Left hindlimb (tissue), 1 donor: Measurements from ENCODE around the gene VSIG1.

ENCODE experiments used
- DNase-seq: peaks from one replicate; pipeline ENCODE4 v3.0.0-alpha.2; 2018

Gene VSIG1

DNA sequence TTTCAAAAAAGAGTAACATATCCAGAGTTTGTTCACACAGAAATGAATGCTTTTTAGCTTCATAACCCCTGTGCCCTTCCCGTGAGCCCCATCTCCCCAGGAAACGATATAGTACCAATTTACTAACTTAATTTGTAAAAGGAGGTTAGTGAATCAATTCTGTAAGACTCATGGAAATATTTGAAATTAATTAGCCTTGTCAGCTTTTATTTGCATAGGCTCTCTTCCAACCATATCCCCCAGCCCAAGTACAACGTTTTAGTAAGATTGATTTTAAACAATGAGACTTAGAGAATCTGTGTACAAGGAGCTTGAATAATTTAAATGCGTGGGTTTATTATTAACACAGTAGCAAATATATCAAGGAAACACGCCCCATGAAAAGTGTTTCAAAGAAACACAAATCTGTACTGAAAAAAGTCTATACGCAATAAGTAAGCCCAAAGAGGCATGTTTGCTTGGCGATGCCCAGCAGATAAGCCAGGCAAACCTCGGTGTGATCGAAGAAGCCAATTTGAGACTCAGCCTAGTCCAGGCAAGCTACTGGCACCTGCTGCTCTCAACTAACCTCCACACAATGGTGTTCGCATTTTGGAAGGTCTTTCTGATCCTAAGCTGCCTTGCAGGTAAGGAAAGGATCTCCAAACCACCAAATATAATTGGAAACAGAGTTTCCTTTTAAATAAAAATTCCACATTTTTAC lies at the start of gene VSIG1:
TSS of gene VSIG1 (plus strand) at position 512 of the 703 bp plus-strand sequence. CDS start at position 578, 66 bp downstream.
- DNase-seq, result no peak

DNA sequence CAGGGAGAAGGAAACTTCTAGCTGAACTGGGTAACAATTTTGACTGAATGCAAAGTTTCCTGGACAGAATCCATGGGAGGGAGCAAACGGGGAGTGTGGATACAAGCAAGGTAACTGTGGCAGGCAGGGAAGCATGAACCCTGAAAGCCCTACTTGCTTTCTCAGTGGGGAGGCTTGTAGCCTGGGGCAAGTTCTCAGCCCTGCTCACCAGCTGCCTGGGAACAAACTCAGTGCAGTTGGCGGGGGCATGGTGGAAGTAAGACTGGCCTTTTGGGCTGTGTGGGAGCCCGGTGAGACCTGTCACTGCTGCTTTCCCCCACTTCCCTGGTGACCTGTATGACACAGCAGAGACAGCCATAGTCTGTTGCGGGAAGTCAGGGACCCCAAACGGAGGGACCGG lies 48.7 kb upstream of the VSIG1 start:
- no peak for DNase-seq

DNA sequence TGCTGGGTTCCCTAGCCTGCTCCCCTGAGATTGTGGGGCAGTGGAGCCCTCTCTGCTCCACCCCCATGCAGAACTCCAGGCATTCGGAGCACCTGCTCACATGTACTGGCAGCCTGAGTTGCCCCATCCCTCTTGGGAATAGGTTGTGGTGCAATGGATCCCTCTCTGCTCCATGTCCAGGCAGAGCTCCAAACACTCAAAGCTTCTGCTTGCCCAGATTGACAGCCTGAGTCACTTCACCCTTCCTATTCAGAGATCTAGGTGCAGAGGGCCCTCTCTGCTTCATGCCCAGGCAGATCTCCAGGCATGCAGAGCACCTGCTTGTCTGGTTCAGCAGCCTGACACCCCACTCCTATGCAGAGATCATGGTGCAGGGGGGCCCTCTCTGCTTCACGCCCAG lies 44.1 kb upstream of the VSIG1 start:
- no peak for DNase-seq

DNA sequence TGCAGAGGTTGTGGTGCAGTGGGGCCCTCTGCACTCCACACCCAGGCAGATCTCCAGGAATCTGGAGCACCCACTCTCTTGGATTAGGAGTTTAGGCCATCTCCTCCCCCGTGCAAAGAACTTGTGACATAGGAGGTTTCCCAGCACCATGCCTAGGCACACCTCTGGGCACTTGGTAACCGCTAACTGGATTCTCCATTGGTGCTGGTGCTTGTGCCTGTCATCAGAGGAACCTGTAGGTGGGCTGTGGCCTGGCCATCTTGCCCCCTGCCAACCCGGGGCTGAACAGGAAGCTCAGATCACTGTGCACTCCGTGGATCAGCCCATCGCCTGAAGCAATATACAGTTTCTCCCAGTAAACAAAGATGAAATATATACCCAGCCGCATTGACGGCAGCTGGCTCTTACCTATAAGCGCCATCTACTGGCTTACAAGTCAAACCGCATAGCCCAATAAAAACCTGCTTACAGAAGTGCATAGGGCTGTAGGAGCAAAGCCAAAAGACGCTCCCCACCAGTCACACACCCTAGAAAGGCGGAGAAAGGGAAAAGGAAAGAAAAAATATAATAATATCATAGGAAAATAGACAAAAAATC lies 43.5 kb upstream of the VSIG1 start:
- no peak for DNase-seq

DNA sequence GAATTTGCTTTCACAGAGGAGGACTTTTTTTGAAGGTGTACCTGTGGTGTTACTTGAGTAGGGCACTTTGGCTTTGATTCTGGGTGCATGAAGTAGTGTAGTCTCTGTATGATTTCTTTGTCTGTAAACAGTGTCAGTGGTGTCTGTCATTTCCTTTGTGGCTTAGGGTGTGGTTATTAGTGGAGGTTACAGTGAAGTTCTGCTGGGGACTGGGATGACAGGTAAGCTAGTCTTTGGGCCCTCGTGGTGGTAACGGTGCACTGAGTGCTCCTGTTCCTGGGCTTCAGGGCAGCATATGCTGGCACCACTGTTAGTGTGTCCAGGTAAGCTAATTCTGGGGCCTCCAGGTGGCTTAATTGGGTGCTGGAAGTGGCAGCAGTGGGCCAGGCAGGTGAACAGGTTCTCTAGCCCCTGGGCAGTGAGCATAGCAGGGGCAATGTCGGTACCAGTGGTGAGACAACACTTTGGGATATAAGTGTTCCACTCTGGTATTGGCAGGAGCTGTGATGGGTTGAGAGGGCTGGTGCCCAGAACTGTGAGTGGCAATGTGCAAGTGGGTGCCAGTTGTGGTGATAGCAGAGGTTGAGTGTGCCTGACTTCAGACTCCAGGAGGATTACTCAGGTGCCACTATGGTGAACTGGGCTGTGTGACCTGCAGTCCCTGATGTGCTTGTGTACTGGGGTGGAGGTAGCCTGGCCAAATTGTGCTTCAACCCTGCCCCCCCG lies 26.0 kb upstream of the VSIG1 start:
- no peak for DNase-seq

DNA sequence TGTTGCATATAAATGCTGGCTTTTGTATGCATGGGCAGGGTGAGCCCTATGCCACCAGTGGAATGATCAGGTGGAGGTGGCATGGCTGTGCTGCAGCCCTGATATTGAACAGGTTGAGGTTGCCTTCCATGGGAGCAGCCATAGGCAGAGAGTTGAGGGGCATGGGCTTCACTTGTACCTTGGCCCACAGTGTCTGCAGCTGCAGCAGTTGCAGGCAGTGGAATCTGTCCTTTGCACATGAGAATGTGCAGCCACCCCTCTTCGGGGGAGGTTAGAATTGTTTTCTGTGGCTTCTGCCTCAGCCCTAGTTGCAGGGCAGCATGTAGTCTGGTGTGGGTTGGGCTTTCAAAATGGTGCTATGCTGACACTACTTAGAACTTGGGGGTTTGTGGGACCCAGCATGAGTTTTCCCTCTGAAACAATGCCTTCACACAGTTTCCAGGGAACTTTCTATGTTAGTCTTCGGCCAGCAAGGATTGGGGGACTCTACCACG lies 25.4 kb upstream of the VSIG1 start:
- DNase-seq, result no peak

DNA sequence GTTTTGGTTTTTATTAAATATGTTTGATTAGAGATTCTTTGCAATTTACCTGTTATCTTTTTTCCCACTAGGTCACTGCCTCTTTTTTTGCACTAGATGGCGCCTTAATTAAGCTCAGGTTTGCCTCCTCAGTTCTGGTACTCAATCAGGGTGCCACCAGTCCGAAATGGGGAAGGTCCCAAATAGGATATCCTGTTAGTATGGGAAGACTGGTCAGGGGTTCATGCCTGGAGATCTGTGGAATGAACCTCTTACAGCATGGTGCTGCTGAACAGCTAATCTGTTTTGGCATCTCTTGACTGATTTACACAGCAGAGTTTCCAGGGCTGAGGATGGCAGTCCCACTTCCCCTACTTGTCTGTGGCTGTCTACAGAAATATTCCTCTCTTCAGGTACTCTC lies 24.2 kb upstream of the VSIG1 start:
- no peak for DNase-seq

DNA sequence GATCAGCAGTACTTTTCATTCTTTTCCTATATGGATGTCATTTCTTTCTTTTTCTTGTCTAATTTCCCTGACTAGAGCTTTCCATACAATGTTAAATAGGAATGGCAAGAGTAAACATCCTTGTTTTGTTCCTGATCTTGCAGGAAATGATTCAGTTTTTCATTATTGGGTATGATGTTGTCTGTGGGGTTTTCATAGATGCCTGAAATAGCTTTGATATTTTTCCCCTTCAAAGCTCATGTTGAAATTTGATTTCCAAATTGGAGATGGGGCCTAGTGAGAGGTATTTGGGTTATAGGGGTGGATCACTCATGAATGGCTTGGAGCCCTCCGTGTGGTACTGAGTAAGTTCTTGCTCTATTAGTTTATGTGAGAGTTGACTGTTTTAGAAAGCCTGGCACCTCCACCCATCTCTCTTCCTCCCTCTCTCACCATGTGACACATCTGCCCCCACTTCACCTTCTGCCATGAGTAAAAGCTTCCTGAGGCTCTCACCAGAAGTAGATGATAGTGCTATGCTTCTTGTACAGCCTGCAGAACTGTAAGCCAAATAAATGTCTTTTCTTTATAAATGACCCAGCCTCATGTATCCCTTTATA lies 22.3 kb upstream of the VSIG1 start:
- DNase-seq, result no peak

DNA sequence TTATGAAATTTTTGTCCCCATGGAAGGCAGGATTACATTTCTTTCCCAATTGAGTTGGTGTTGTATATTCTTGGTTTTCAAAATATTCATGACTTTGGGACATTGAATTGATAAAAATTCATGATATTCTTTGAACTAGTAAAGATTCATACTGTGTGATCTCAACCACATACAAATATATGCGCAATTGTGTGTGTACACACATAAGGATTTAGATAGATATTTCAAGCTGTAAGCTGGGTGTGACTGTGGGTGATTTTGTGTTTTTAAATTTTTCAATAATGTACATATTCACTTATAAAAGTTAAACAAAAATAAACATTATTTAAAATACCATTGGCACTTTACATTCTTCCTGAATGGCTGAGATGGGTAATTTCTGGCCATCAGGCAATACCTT lies 19.5 kb upstream of the VSIG1 start:
- no peak for DNase-seq

DNA sequence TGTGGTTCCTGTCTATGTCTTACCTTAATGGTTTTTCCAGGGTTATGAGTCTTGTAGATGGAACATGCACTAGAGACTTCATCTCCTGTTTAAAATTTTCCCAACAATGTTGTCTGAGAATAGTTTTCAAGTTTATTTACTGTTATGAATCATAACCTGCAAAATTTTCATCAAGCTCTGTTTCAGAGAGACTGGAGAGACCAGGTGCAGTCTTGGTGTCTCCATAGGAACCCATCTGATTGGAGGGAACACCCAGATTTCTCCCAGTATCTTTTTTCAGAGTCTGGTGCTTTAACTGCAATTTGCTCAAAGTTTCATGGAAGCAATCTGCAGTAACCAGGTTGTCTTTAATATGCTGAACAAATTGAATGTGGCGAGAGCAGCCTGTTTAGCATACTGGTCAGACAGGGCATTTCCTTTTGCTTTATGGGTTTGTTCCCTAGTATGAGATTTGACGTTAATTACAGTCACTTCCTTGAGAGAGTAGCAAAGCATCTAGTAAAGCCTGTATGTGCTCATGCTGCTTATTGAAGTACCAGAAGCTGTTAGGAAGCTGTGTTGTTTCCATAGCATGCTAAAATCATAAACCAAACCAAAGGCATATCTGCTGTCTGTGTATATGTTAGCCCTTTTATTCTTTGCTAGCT lies 18.8 kb upstream of the VSIG1 start:
- DNase-seq, result no peak

DNA sequence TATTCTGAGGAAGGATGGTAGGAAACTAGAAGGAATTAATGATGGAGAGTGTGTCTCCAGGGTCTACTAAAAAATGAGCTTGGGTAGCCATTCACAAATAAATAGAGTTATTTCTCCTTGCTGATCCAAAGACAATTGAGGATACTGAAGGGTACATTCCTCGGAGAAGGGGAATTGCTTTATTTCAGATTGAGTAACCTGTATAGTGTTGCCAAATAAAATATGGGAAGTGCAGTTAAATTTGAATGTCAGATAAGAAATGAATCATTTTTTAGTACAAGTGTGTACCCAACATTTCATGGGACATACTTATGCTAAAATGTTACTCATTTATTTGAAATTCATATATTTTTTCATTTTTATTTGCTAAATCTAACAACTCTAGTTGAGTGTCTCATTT lies 16.0 kb upstream of the VSIG1 start:
- no peak for DNase-seq

DNA sequence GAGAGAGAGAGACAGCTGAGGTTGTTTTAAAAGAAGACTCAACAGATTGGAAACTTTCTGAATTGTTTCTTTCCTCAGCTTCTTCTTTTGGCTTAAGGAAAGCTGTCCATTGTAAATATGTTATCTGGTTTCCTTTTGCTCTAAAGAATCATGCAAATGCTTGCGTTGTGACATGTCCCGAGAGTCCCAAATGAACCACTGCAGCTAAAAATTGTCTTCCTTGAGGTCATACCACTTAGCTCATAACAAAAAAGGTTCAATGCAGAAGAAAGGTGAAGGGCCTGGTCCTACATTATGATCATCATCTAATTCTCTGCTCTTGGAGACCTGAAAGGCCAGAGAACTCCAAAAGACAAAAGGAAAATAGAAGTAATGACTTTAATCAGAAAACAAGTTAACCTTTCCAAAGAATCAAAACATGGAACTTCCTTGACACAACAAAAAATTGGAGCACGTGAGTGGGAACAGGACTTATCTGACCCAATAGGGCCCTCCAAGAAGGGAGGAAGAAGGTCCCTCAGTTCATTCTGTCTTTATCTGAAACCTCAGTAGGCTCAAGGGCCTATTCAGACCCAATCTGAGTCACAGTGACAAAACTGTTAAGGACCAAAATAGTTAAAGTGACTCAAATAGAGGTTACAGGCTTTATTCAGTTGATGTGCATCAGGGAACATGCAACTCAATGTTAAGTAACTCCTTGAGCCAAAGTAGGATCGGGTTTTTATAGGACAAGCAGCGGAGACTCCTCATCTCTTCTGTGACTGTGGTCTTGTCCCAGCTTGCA lies 14.7 kb upstream of the VSIG1 start:
- DNase-seq, result no peak

DNA sequence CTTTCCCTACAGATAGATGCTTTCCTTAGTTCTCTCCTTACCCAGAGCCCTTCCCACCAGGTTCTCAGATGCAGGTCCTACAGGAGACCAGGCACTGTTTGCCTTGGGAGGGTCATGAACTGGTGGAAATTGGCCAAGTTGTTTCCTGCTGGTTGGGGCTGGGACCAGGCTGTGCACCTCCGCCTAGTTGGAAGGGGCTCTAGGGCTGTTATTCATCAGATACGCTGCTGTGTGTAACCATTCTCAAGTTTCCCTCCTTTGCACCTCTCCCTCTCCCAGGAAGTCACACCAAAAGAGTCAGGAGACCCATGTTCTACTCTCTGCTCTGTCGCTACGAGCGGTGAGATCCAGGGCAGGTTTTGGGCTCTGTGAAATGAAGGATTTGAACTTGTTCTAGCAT lies 11.9 kb upstream of the VSIG1 start:
- no peak for DNase-seq

DNA sequence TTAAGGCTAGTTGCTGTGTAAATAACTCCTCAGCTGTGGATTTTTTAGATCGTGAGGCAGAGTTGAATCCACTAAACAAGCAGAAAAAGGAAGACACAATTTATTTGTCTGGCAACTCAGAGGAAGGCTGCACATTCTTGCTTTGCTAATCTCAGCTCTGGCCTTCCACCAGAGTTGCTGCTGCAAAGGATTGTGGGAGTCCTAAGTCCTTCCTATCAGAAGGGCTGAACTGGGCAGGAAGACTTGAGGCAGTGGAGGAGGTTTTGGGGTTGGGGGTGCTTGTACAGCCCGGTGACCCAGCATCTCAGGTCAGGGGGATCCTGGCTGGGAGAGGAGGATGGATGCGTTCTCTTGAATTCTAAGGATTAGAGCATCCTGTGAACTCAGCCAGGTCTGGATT lies 11.0 kb upstream of the VSIG1 start:
- no peak for DNase-seq

DNA sequence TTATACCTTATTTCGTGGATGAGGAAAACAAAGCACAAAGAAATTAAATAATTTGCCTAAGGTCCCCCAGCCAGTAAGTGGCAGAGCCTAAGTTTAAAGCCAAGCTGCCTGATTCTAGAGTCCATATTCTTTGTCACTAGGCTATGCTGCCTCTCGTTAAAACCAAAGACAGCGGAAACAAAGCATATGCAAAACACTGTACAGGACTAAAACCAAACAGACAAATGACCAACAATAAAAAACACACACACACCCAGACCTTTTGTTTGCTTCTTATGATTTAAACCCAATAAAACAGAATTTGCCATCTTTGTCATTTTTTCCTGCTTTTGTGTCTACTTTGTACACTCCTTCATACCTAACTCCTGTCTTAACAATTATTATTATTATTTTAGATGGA lies 10.1 kb upstream of the VSIG1 start:
- no peak for DNase-seq

DNA sequence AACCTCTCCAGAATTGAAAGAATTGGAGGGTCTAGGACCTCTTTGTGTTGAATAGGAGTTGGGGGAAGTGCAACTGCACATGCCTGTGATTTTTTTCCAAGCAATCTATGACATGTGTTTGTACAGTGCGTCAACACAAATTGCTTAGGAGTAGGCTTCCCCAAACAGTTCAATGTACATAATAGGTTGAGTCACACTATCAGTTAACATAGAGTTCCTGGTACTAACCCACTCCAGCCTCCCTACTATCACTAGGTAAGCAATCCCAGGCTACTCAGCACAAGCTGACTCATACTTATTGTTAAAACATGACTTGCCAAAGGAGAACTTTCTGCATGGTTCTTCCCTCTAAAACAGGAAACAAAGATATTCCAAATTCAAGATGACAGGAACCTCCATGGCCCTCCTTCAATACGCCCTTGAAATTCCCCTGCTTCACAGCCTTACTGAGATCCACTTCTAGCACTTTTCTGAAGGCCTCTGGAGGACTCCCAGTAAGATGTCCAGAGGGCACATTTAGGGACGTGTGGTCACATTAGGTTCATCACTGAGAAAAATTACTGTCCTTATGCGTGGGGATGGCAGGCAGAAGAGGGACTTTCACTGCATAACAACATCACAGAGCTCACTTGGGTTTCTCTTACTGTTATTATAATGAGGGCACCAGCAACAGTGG lies 8.4 kb upstream of the VSIG1 start:
- DNase-seq, result no peak

DNA sequence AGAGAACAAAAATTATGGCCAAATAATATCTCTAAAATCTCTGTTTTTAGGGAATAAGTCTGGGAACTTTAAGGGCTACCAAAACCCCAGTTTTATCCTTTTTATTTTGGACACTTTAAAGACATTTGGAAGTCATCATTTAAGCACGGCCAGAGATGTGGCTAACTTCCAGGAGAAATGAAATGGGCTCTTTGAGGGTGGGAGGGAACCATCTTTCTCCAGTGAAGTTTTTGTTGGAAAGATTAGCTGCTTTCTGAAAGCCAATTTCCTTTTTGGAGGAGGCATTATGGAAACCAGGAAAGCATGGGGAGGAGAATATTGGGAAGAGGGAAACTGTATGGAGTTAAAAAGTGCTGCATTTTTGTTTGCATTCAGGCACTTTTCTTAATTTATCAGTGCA lies 4.8 kb downstream of the VSIG1 start:
- no peak for DNase-seq

DNA sequence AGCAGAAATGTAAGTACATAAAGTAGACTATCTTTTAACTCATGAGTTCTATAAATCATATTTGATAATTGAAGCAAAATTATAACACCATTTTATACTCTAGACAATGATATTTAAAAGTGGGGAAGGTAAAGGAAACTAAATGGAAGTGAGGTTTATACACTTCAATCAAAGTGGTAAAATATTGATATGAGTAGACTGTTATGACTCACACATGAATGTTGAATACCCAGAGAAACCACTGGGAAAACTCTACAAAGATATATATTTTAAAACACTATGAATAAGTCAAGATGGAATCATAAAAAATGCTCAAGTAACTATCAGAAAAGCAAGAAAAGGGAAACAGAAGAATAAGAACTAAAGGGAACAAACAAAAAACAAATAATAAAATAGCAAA lies 8.4 kb downstream of the VSIG1 start:
- DNase-seq, result no peak

DNA sequence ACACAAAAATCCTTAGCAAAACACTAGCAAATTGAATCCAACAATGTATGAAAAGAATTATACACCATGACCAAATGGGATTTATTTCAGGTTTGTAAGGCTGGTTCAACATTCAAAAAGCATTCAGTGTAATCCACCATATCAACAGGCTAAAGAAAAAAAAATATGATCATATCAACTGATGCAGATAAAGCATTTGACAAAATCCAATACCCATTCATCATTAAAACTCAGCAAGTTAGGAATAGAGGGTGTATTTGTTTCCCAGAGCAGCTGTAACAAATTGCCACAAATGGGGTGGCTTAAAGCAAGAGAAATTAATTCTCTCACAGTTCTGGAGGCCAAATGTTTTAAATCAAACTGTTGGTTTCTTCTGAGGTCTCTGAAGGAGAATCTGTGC lies 10.7 kb downstream of the VSIG1 start:
- DNase-seq, result no peak

DNA sequence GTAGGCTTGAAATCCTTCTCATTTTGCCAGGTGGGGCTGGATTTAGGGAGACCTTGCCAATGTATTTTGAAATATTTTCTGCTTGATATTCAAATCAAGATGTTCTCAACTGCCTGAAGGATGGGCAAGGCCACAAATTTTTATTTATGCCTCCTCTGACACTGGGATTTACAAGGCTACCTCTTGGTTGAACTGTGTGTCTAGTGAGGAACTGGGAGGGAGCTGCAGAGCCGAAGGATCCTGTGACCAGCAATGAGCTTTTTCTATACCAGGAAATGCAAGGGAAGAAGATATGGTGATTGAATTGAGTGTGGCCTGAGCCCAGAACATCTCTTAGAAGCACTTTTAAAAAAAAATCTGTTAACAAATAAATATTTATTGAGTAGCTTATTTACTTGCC lies 14.9 kb downstream of the VSIG1 start:
- no peak for DNase-seq

DNA sequence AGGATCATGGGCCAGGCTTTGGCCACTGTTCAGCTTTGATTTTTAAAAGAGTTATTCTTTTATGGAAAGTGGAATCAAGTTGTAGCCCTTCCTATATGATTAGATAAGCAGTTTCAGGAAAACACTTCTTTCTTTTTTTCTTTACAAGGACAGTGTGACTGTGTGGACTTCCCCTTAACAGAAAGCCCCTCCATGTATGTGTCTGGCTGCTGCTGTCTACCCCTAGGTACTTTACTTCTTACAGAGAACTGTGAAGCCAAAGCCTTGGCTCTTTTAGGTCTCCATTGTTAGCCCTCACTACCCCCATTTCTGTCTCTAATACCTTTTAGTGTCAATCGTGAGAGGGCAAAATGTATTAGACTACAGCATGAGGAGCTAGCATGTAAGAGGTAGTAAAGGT lies 19.1 kb downstream of the VSIG1 start:
- DNase-seq, result no peak

DNA sequence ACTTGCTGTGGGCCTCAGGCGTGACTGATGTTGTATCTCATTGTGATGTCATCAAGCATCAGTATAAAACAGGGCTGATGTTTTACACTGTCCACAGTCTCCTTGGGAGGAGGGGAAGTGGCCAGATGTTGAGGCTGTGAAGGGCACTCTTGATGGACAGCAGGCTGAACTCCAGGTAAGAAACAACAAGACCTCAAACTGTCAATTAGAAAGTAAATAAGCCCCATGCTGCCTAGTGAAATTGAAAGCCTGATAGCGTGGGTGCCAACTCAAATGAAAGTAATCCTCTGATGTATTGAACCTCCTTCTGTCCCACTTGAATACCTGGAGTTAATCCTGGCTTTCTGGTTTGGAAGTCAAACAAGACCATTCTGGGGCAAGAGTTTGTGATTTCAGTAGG lies 19.7 kb downstream of the VSIG1 start:
- DNase-seq, result no peak
